ENCODE data around the gene ARSB. TPM values are rescaled to one million over a fixed set of nuclear protein-coding genes. Genes with fewer than 3 reads are reported as not detected.

Gene ARSB
- total RNA-seq, 4 donors from 2014 or later: 23.0 to 109 (median 52.6) TPM

DNA sequence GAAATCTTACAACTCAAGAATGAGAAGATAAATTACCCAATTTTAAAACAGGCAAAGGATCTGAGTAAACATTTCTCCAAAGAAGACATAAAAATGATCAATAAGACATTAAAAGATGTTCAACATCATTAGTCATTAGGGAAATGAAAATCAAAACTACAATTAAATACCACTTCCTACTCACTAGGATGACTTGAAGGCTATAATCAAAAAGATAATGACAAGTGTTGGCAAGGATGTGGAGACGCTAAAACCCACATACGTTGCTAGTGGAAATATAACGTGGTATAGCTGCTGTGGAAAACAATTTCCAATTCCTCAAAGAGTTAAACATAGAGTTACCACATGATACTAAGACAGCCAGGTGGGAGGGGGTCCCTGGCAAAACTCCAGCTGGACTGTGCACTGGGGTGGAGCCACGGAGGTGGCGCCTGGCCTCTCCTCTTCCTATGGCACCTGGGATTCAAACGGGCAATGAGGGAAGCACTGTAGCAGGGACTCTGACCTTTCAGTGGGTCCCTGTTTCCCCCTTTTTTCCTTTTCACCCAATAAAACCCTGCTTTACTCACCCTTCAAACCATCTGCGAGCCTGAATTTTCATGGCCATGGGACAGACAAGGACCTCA is 5.9 kb downstream of the ARSB start:
- no peak for ATAC-seq
- Histone ChIP-seq H3K4me3 (no peak overlapping the region), H3K36me3 (no peaks in the 10 kb centered on the region), H3K4me1 (peaks cover 3 to 62% (median 8%) of the 10 kb centered on the region in 3 donors), H3K9me3 (no peaks in the 10 kb centered on the region), H3K27ac (peak overlapping the region in 2 of 4 donors; percentile 5 to 24), H3K27me3 (no peaks in the 10 kb centered on the region)
- no peak for TF ChIP-seq POLR2AphosphoS5 (IDR thresholded peaks at IDR 0.05)
- TF ChIP-seq POLR2A (IDR thresholded peaks at IDR 0.05): no peak
- no peak for TF ChIP-seq CTCF (IDR thresholded peaks at IDR 0.05)
- TF ChIP-seq EP300 (IDR thresholded peaks at IDR 0.05): no peak
- 81 to 87% methylated on average over 6 to 7 of the region's 7 CpGs for WGBS, 2 donors (ENCODE audit: low coverage in 1 of 2)

- Histone ChIP-seq H3K36me3 (no peaks in the 10 kb centered on the region), H3K4me3 (no peak overlapping the region), H3K9me3 (no peaks in the 10 kb centered on the region), H3K27me3 (no peaks in the 10 kb centered on the region), H3K27ac (no peak overlapping the region), H3K4me1 (peaks cover 4 to 51% (median 9%) of the 10 kb centered on the region in 3 donors)
- 97% methylated on average over 7 of the region's 8 CpGs; no CpG with 5 or more reads in 1 of the 2 donors for WGBS, 2 donors (ENCODE audit: low coverage in 1 of 2)
- ATAC-seq: no peak
- TF ChIP-seq POLR2A (IDR thresholded peaks at IDR 0.05): no peak
Observed at GRCh38 chr5:78975035-78975434, 10.1 kb downstream of the ARSB start.

DNA sequence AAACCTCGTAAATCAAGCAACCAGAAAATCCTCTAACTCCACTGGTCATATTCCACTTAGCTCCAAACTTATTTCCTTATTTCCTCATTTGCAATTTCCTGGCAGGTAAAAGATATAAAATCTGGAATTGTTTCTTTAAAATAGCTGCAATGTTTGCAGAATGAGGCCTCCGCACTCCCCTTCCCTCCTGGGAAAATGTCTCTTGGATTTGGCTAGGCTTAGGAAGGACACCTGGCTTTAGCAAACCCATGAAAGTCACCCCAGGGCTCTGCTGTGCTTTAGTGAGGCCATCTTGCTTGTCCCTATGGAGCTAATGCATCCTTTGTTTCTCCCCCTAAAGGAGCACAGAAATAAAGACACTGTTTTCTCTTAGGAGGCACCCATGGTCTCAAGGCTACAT is 10.5 kb downstream of the ARSB start:
- Histone ChIP-seq H3K9me3 (no peaks in the 10 kb centered on the region), H3K4me3 (no peak overlapping the region), H3K36me3 (no peaks in the 10 kb centered on the region), H3K4me1 (peaks cover 4 to 47% (median 9%) of the 10 kb centered on the region in 3 donors), H3K27me3 (no peaks in the 10 kb centered on the region), H3K27ac (peak overlapping the region in 2 of 4 donors; percentile 3 to 20)
- no peak for TF ChIP-seq POLR2AphosphoS5 (IDR thresholded peaks at IDR 0.05)
- TF ChIP-seq POLR2A (IDR thresholded peaks at IDR 0.05): no peak
- no peak for ATAC-seq
- WGBS, 2 donors (ENCODE audit: low coverage in 1 of 2): 89 to 90% methylated on average over 2 of the region's 2 CpGs

- H3K4me3 ChIP-seq: no peak overlapping the region
- H3K36me3 ChIP-seq: no peaks in the 10 kb centered on the region
- H3K27ac ChIP-seq: peak overlapping the region in 2 of 4 donors; percentile 16 to 20
- H3K27me3 ChIP-seq: no peaks in the 10 kb centered on the region
- no peak for ATAC-seq
- 55 to 80% methylated on average over 2 to 5 of the region's 5 CpGs for WGBS, 2 donors (ENCODE audit: low coverage in 1 of 2)
- H3K9me3 ChIP-seq: no peaks in the 10 kb centered on the region
- TF ChIP-seq POLR2A (IDR thresholded peaks at IDR 0.05) (no peak), CTCF (IDR thresholded peaks at IDR 0.05) (no peak), EP300 (IDR thresholded peaks at IDR 0.05) (no peak), POLR2AphosphoS5 (IDR thresholded peaks at IDR 0.05) (no peak)
- H3K4me1 ChIP-seq: peaks cover 4 to 43% (median 9%) of the 10 kb centered on the region in 3 donors
Observed at GRCh38 chr5:78974011-78974410, 11.1 kb downstream of the ARSB start.

GRCh38 chr5:78972654-78973428 is 12.3 kb downstream of the ARSB start:
- no peak for ATAC-seq
- Histone ChIP-seq H3K4me1 (peaks cover 4 to 43% (median 9%) of the 10 kb centered on the region in 3 donors), H3K9me3 (no peaks in the 10 kb centered on the region), H3K4me3 (no peak overlapping the region), H3K36me3 (peaks cover 0 to 10% of the 10 kb centered on the region in 2 donors), H3K27me3 (no peaks in the 10 kb centered on the region), H3K27ac (peak overlapping the region in 2 of 4 donors; percentile 36 to 46)
- TF ChIP-seq POLR2AphosphoS5 (IDR thresholded peaks at IDR 0.05) (peak; percentile 40), POLR2A (IDR thresholded peaks at IDR 0.05) (no peak)
- 19 to 28% methylated on average over 6 to 7 of the region's 7 CpGs for WGBS, 2 donors (ENCODE audit: low coverage in 1 of 2)

DNA sequence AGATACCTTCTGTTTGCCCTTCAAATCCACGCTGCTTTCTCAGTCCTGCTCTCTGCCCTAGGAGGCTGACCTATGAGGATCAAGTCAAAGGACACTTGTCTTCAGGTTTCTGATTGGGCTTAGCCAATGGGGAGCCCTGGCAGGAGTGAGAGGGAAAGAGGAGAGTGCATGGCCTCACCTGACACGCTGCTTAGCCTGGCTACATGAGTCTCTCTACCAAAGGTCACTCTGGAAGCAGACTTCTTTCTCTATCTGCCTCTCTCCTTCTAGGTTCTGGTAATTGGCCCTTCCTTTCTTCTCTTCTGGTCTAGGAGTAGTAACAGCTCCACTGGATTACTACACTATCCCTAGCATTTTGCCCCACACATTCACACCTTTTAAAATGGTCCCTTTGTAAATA is 13.1 kb downstream of the ARSB start:
- Histone ChIP-seq H3K9me3 (no peaks in the 10 kb centered on the region), H3K27me3 (no peaks in the 10 kb centered on the region), H3K4me1 (peaks cover 4 to 43% (median 9%) of the 10 kb centered on the region in 3 donors), H3K4me3 (no peak overlapping the region), H3K27ac (no peak overlapping the region), H3K36me3 (peaks cover 0 to 19% of the 10 kb centered on the region in 2 donors)
- no peak for ATAC-seq
- 53 to 91% methylated on average over 2 of the region's 2 CpGs for WGBS, 2 donors (ENCODE audit: low coverage in 1 of 2)
- TF ChIP-seq EP300 (IDR thresholded peaks at IDR 0.05): no peak
- TF ChIP-seq POLR2A (IDR thresholded peaks at IDR 0.05): no peak
- TF ChIP-seq POLR2AphosphoS5 (IDR thresholded peaks at IDR 0.05): no peak
- no peak for TF ChIP-seq CTCF (IDR thresholded peaks at IDR 0.05)

All from gastroesophageal sphincter (tissue), 4 donors.